ENCODE data around the gene BCAM. TPM values are rescaled to one million over a fixed set of nuclear protein-coding genes. Genes with fewer than 3 reads are reported as not detected.
"Not testable (repeated sequence)": the region's sequence is repeated elsewhere in the genome, so short reads cannot be mapped to it uniquely, and the experiment has no call there.

BCAM gene
- total RNA-seq, 1 donor from 2014 or later = 105 TPM

GRCh38 chr19:44822177-44822576 lies 13.3 kb downstream of the BCAM start:
- H3K9me3 Mint-ChIP-seq = no peaks in the 10 kb centered on the region
- no peaks in the 10 kb centered on the region for H3K36me3 Mint-ChIP-seq
- no peak overlapping the region for H3K4me3 Mint-ChIP-seq
- TF ChIP-seq CTCF (conservative IDR thresholded peaks at IDR 0.05) = no peak
- no peaks in the 10 kb centered on the region for H3K4me1 Mint-ChIP-seq (ENCODE audit: unreplicated experiment)
- DNase-seq (ENCODE audit: extremely low spot score, unreplicated experiment) = no peak
- H3K27me3 Mint-ChIP-seq = peaks cover 14% of the 10 kb centered on the region
- no peak overlapping the region for H3K27ac Mint-ChIP-seq

GRCh38 chr19:44822670-44823372 lies 13.9 kb downstream of the BCAM start:
- Mint-ChIP-seq H3K27ac (no peak overlapping the region), H3K36me3 (no peaks in the 10 kb centered on the region), H3K4me1 (ENCODE audit: unreplicated experiment) (no peaks in the 10 kb centered on the region), H3K9me3 (no peaks in the 10 kb centered on the region), H3K27me3 (peaks cover 16% of the 10 kb centered on the region), H3K4me3 (no peak overlapping the region)
- no peak for TF ChIP-seq CTCF (conservative IDR thresholded peaks at IDR 0.05)
- DNase-seq (ENCODE audit: extremely low spot score, unreplicated experiment) = no peak

- Mint-ChIP-seq H3K4me3 (no peak overlapping the region), H3K9me3 (no peaks in the 10 kb centered on the region), H3K27me3 (peaks cover 16% of the 10 kb centered on the region), H3K4me1 (ENCODE audit: unreplicated experiment) (no peaks in the 10 kb centered on the region), H3K36me3 (no peaks in the 10 kb centered on the region), H3K27ac (no peak overlapping the region)
- TF ChIP-seq CTCF (conservative IDR thresholded peaks at IDR 0.05) = no peak
- no peak for DNase-seq (ENCODE audit: extremely low spot score, unreplicated experiment)
Measured at GRCh38 chr19:44823373-44823698, 14.4 kb downstream of the BCAM start.

GRCh38 chr19:44824761-44825160 lies 15.9 kb downstream of the BCAM start:
- Mint-ChIP-seq H3K4me1 (ENCODE audit: unreplicated experiment) (no peaks in the 10 kb centered on the region), H3K4me3 (no peak overlapping the region), H3K27ac (no peak overlapping the region), H3K27me3 (peaks cover 16% of the 10 kb centered on the region), H3K36me3 (no peaks in the 10 kb centered on the region), H3K9me3 (no peaks in the 10 kb centered on the region)
- DNase-seq (ENCODE audit: extremely low spot score, unreplicated experiment) = no peak
- no peak for TF ChIP-seq CTCF (conservative IDR thresholded peaks at IDR 0.05)

GRCh38 chr19:44832875-44833274 lies 24.0 kb downstream of the BCAM start:
- H3K27ac Mint-ChIP-seq; DNase-seq (ENCODE audit: extremely low spot score, unreplicated experiment); H3K36me3 Mint-ChIP-seq; H3K4me3 Mint-ChIP-seq; H3K4me1 Mint-ChIP-seq (ENCODE audit: unreplicated experiment); H3K9me3 Mint-ChIP-seq: not testable (repeated sequence)
- peaks cover 14% of the 10 kb centered on the region for H3K27me3 Mint-ChIP-seq

GRCh38 chr19:44834399-44834798 lies 25.5 kb downstream of the BCAM start:
- H3K27ac Mint-ChIP-seq; H3K4me3 Mint-ChIP-seq; H3K4me1 Mint-ChIP-seq (ENCODE audit: unreplicated experiment); H3K36me3 Mint-ChIP-seq; H3K9me3 Mint-ChIP-seq; DNase-seq (ENCODE audit: extremely low spot score, unreplicated experiment): not testable (repeated sequence)
- peaks cover 14% of the 10 kb centered on the region for H3K27me3 Mint-ChIP-seq

GRCh38 chr19:44839276-44839675 lies 30.4 kb downstream of the BCAM start:
- no peak overlapping the region for H3K27ac Mint-ChIP-seq
- H3K36me3 Mint-ChIP-seq = no peaks in the 10 kb centered on the region
- TF ChIP-seq CTCF (conservative IDR thresholded peaks at IDR 0.05) = no peak
- no peak overlapping the region for H3K4me3 Mint-ChIP-seq
- no peaks in the 10 kb centered on the region for H3K4me1 Mint-ChIP-seq (ENCODE audit: unreplicated experiment)
- H3K27me3 Mint-ChIP-seq = peaks cover 9% of the 10 kb centered on the region
- DNase-seq (ENCODE audit: extremely low spot score, unreplicated experiment) = no peak
- no peaks in the 10 kb centered on the region for H3K9me3 Mint-ChIP-seq

All from type B pancreatic cell (in vitro differentiated cells).